Skeletal muscle cell (primary cell): Measurements from ENCODE around the gene AGER.
A peak's percentile ranks its signal among the peaks of the same experiment; 100 is the strongest.
"Not testable (repeated sequence)": the region's sequence is repeated elsewhere in the genome, so short reads cannot be mapped to it uniquely, and the experiment has no call there.

ENCODE experiments used
- DNase-seq: peaks from one replicate; pipeline ENCODE4 v3.0.0-alpha.2; 2010; ENCODE audit warnings: low read depth
- H3K4me3 ChIP-seq: 2 replicates; pipeline ENCODE4 v1.5.1; 2011; ENCODE audit warnings: low read depth, mild to moderate bottlenecking, control low read depth, low read length, moderate library complexity

AGER gene

DNA sequence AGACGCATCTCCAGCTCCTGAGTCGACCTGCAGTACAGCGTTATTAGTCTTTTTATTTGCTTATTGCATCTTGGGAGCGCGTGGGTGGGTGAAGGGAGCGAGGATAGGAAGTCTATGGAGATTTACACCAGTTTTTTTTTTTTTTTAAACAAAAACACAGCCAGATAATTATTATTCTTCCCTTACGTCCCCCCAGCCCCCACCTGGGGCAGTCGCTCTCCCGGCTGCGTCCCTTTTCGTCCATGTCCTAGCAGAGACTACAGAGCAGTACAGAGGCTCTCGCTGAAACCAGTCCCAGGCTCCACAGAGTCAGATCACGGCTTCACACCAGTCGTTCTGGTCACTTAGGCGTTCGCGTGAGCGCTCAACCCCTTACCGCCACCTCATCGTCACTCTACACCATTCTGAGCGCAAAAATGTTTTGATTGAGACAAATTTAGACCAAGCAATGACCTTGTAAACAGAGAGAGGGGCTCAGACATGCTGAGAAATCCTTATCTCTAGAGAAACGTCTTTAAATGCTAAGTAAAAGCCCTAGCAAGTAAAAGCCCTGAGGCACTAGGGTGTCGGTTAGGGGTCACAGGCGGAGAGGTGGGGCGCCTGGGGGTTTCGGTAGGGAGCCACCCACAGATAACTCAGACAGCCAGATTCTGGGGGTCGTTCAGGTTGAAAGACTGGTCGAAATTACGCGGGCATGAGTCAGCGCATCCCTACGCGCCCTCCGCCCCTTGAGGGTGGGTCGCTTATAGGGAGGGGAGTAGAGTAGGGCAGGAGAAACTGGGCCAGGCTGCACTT, 31.1 kb downstream of the AGER start:
- no peak for DNase-seq
- H3K4me3 ChIP-seq: peak overlapping the region; percentile 78

DNA sequence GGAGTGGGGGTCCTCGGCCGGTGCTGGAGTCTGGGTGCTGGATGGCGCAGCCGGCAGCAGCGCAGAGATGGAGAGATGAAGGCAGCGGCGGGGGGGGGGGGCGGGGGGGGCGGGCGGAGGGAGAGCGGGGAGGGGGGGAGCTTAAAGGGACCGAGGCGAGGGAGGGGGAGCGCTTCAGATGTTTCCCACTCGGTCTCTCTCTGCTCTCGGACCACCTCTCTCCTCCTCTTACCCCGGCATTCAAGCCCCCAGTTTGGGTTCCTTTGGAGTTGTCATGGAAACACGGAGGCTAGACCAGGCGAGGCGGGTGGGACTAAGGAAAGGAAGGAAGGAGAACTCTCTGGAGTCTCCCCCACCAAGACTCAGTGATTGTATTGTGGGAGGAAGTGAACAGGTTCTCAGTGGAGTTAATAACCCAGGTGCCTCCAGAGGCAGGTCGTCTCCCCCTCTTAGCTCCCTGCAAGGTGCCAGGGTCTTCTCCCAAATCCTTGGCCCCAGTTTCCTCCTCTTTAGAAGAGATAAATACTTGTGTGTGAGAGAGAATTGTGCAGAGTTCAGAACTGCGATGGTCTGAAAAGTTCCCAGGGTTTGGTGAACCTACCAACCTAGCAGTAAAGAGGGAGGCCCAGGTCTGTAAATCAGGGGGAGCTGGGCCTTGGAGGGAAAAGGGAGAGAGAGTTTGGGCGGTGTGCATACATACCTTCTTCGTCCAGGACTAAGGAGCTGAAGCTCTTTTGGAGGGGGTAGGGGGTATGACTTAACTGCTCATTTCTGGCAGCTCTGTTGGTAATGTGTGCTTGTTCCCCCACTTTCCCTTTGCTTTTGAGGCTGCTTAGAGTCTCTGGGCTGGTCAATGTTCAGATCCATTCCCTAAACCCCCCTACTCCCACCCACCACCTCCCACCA, 31.9 kb downstream of the AGER start, which contains the start of gene PRRT1:
TSS of gene PRRT1 (minus strand) at position 77 of the 906 bp plus-strand sequence. CDS start 112 bp downstream, outside the sequence.
- no peak for DNase-seq
- H3K4me3 ChIP-seq: peak within 1 kb of the TSS; percentile 78

DNA sequence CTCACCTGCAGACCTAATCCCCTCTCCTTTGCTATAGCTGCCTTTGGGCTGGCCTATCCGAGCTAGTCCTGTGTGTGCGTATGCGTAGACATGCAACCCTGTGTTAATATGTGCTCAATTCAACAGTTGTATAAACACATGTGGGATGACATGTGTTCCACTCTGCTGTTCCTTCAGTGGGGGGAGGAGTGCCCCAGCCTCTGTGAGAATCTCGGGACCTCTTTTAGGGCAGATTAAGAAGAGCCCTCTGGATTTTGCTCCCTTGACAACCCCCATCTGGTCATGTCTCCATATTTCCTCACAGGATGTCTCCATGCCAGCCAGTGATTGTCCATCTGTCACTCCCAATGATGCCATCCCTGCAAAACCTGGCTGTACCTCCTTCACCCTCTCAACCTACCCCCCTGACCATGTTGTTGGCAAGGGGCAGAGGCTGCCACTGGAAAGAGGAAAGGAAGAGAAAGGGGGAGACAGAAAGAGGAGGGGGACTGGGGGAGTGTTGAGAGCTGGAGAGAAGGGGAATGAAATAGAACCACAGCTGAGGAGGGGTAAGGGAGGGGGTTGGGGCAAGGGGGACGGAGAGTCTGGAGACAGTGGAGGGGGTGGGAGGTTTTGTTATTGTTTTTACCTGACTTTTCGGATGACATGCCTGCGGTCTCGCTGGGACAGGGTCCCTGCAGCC, 32.7 kb downstream of the AGER start:
- no peak for DNase-seq
- H3K4me3 ChIP-seq: peak overlapping the region; percentile 78

DNA sequence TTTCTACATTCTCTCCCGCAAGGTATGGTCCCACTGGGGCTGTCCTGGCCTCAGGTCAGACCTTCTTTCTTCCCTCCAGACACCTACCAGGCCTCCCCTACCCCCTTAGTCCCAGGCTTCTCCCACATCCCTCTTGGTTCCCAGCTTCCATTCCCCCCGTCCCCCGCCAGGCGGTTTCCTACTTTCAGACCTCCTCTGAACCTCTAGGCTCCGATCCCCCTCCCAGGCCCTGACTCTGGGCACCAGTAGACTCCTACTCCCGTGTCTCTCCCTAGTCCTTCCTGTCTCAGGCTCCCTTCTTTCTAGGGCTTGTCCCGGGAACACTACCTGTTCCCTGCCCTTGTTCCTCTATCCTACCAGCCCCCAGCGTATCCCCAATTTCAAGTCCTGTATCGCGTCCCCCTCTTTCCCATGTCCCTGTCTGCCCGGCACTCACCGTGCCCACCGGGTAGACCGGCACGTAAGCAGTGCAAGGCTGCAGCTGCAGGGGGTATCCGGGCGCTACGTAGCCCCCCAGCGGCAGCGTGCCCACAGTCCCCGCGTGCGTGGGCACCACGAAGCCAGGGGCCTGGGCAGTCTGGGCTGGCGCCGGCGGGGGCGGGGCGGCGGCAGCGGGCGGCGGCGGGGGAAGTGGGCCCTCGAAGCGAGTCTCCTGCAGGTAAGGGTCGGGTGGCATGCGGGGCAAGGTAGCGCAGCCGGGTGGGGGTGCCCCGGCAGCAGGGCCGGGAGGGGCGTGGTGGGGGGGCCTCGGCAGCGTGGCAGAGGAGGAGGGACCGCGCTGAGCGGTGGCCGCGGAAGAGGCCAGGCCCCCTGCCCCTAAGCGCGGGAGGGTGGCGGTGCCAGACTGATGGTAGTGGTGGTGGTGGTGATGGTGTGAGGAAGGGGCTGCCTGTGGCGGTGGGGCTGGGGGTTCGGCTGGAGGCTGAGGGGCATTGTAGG, 33.9 kb downstream of the AGER start:
- DNase-seq: no peak
- no peak overlapping the region for H3K4me3 ChIP-seq

DNA sequence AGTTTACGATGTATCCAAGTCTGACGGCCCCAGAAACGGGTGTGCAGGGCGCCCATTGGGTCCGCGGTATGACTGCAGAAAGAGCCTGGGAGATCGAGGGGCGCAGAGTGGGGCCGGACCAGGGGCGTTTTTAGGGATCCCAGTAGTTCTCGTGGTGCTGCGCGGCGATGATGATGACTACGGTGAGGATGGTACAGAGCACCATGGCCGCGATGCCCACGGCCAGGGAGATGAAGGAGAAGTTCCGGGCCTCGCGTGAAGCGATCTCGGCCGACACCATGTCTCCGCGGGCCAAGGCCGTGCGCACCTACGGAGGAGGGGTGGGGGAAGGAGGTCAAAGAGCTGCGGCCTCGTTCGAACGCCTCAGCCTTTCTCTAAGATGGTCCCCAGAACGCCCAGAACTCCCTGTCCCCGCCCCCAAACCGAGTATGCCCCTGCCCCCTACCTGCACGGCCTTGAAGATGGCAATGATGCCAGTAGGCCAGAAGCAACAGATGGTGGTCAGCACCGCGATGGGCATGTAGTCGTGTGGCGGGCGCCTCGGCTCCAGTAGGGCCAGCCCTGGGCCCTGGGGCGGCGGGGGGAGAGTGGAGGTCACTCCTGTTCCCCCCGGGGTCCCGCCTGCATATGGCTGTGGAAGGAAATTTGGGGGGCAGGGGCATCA, 34.8 kb downstream of the AGER start:
- no peak for DNase-seq
- peak overlapping the region; percentile 20 for H3K4me3 ChIP-seq

DNA sequence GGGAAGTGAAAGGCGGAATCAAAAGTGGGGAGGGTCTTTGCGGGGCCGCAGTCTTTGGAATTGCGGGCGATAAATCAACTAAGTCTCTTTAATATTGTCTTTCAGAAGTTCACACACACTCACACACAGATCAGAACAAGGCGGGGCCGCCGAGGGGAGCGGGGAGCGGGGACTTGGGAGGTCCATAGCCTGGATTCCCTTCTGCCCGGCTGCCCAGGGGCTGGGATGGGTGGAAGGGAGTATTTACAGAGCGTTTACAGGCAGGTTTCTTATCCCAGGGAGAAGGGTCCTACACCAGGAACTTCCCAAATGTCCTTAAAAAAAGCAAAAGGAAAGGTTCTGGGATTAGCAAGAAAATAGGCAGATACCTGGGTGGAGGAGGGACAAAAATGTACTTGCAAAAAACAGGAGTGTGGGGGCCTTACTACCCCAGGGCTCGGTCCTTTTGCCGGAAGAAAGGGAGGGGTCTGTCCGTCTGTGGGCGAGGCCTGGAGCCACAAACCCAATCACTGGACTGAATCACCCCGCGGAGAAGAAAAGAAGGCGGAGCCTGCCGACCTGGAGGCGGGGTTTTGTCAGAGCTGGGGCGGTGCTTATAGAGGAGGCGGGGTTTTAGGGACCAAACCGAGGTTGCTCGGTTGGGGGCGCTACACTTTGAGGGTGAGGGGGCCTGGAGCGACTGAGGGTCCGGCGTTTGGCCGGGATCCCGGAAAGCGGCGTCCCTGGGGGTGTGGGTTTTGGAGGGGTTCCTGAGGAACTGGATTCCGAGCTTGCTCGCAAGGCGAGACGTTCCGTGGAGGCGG, 35.6 kb downstream of the AGER start:
- no peak for DNase-seq
- peak overlapping the region; percentile 21 for H3K4me3 ChIP-seq

DNA sequence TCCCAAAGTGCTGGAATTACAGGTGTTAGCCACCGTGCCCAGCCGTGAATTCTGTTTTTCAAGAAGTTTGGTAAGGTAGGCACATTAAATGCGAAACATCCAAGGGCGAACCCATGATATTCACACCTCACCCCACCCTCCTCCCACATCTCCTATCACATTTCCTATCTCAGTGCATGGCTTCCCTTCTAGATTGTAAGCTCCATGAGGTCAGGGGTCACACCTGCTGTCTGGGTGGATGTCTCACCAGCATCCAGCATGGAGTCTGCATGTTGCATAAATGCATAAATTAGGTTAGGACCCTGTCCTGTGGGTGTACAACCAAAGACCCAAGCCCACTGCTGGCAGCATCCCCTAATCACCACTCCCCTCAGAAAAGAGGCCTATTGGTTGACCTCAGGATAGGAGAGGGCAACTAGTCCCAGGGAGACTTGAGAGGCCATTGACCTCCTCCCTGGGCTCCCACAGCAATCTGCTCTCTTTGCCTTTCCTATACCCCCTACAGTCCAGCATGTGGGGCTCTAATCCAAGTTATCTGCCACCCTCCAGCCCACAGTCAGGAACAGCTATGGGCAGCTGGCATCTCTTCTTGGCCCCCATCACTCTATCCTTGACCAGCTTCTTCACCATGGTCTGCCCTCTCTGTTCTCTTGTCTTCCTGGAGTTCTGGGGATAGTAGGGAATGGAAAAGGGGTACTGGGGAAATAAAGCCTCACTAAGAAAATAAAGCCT, 36.5 kb downstream of the AGER start:
- H3K4me3 ChIP-seq: no peak overlapping the region
- no peak for DNase-seq

DNA sequence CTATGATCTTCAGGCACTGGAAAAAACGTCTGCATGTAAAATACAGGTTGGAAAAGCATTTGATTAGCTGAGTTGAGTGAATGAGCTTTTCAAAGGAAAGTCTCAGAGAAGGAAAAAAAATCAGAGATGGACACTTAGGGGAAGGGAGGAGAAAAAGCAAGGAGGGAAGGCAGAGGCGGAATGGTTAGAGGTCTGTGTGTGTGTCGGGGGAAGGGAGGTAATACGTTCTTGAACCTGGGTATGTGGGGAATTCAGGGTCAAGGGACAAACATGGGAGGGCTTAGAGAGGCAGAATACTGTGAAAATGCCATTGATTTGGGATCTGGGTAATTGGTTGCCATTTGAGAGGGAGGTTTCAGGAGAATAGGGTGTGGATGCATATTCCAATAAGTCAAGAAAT, 37.4 kb downstream of the AGER start:
- no peak for DNase-seq

DNA sequence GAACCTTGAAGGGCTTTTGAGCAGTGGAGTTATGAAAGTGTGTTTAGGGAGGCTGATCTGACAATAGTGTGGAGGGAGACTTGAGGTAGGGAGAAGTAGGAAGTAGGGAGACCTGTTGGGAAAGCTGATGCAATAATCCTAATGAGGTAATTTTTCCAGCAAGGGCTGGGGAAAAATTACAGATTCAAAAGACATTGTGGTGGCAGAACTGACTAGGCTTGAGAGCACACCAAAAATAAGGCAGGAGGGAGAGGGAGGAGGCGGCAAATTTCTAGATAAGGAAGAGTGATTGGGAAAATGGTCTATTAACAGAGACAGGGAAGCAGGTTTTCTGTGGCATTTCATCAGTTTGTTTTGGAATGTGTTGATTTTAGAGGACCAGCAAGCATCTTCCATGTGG, 37.8 kb downstream of the AGER start:
- H3K4me3 ChIP-seq: no peak overlapping the region
- no peak for DNase-seq

More for the DNA sequence above, 37.4 kb downstream of the AGER start:
- H3K4me3 ChIP-seq: no peak overlapping the region

DNA sequence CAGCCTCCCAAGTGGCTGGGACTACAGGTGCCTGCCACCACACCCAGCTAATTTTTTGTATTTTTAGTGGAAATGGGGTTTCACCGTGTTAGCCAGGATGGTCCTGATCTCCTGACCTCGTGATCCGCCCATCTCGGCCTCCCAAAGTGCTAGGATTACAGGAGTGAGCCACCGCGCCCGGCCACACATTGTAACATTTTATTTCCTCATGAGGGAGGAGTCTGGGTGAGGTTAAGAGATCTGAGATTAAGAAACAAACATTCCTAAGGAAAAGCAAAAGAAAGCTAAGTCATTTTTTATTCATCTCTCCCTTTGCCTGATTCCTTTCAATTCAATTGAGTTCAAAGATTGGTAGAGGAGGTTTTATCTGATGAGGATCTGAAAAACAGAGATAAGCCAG, 39.8 kb downstream of the AGER start:
- DNase-seq, H3K4me3 ChIP-seq: not testable (repeated sequence)

DNA sequence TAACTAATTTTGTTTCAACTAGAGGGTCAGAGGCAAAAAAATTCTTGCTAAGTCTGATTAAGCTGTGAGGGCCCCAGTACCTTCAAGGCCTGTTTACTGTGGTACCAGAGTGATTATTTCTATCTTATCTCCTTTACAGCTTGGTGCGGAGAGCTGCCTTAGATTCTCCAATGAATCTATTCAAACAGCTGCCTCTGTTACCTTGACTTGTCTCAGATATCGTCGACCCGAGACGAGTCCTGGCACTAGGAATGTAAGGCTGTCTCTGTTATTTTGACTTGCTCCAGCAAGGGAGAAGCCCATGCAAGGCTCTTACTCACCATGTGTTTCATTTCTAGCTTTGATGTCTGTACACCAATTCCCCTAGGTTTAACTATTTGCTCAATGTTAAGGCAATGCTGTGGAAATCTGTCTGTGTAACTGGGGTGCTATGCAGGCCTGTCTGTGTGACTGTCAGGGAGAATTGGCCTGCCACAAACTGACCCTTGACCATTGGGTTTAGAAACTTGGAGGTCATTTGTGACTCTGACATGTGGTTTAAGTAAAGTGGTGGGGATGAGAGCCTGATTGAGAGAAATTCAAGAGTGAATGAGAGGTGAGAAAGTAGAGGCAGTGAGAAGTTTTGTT, 43.5 kb downstream of the AGER start:
- H3K4me3 ChIP-seq: no peak overlapping the region
- DNase-seq: no peak

DNA sequence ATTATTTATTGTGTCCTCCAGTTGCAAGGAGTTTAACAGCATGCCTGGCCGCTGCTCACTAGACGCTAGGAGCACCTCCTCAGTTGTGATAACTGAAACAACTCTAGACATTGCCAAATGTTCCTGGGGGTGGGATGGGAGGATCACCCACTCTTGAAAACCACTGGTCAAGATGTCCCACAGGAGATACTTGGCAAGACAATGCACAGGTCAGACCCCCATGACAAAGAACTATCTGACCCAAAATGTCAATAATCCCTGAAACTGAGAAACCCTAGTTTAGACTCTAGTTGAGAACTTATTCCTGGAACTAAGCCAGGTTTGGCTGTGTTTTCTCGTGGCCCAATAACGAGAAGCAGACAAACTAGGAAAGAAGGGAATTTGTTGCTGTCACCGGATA, 44.5 kb downstream of the AGER start:
- no peak for DNase-seq

DNA sequence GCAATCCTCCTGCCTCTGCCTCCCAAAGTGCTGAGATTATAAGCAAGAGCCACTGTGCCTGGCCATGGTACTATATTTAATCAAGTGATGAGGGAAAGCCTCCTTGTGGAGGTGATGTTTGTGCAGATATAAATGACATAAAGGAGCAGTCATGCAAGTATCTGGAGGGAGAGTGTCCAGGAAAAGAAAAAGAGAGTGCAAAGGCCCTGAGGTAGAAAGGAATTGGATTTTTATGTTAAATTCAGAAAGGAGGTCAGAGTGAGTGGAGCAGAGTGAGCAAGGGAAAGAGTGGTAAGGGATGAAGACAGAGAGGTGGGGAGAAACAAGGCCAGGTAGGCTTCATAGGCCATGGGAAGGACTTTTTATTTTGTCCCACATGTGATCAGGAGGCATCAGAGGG, 46.6 kb downstream of the AGER start:
- no peak overlapping the region for H3K4me3 ChIP-seq
- no peak for DNase-seq

More for the DNA sequence above, 44.5 kb downstream of the AGER start:
- H3K4me3 ChIP-seq: no peak overlapping the region

DNA sequence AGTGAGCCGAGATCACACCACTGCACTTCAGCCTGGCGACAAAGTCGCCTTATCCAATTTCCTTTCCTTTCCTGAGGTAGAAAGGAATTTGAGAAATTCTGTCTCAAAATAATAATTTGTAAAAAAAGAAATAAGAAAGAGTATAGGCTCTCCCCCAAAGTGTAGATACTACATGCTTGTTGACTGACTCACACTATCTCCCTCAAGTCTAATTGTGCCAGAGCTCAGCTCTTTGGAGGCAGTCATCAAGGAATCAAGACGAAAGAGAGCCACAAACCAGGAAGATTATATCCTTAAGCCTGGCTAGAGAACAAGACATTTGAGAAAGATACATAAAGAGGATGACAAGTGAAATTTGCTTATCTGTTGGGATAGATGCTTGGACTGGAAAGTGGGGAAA, 50.3 kb downstream of the AGER start:
- DNase-seq: no peak
- H3K4me3 ChIP-seq: no peak overlapping the region

DNA sequence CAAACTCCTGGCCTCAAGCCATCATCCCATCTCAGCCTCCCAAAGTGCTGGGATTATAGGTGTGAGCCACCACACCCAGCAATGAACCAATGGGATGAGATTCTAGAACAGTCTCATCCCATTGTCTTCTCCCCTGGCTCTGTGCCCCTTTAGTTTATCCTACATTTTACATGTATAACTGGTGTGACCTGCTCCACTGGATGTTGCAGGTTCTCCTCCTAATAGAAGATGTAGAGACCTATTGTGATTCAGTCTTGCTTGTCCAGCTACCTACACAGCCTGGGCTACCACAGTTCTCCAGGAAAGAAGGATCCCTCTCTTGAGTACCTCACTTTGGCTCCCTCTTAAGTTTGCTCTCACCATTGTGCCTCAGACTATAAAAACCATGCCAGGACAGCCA, 51.9 kb downstream of the AGER start:
- no peak overlapping the region for H3K4me3 ChIP-seq
- DNase-seq: no peak

DNA sequence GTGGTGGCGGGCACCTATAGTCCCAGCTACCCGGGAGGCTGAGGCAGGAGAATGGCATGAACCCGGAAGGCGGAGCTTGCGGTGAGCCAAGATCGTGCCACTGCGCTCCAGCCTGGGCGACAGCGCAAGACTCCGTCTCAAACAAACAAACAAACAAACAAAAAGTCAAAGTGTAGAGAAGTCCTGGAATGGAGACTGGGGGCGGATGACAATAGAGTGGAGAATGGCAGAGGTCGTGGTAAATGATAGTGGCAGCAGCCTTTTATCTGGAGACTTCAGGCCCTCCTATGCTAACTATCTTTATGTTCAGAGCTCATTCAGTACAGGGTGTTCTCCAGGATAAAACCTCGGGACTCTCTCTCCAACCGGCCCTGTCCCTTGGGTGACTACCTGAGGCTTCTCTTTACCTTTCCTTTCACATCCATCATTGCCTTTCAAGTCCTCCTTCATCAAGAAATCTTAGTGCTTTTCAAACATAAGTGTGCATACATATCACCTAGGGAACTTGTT, 52.6 kb downstream of the AGER start:
- no peak for DNase-seq
- no peak overlapping the region for H3K4me3 ChIP-seq
